WTC11 (cell line): Measurements from ENCODE around the gene MAP4. TPM values are rescaled to one million over a fixed set of nuclear protein-coding genes. Genes with fewer than 3 reads are reported as not detected.

Experiments
- ATAC-seq: fragments of 200-7000 bp; cut with Tn5 transposase; 2 replicates; pipeline ENCODE4 v1.10.0; 2021; ENCODE audit warnings: mild to moderate bottlenecking, moderate library complexity
- CTCF ChIA-PET: fragments of 300-600 bp; sonication (Branson Sonifier 250); formaldehyde crosslinking; loops from one replicate; lab custom pipeline; 2021; ENCODE audit warnings: antibody characterized with exemption; lab: Charles Lee
- POLR2A ChIA-PET: fragments of 350-600 bp; sonication (Branson Sonifier 250); formaldehyde crosslinking; loops from one replicate; lab custom pipeline; 2021; ENCODE audit warnings: antibody characterized with exemption; lab: Charles Lee
- DNase-seq: peaks from one replicate; pipeline ENCODE4 v3.0.0; 2021; ENCODE audit warnings: low spot score
- H3K27ac Mint-ChIP-seq: 2 replicates; pipeline ENCODE4 v1.8.0; 2021; ENCODE audit warnings: mixed read lengths
- H3K27me3 Mint-ChIP-seq: 2 replicates; pipeline ENCODE4 v1.8.0; 2021; ENCODE audit warnings: low read depth, mild to moderate bottlenecking, moderate library complexity, mixed read lengths
- H3K36me3 Mint-ChIP-seq: 2 replicates; pipeline ENCODE4 v1.8.0; 2021; ENCODE audit warnings: mixed read lengths
- H3K4me1 Mint-ChIP-seq: 2 replicates; pipeline ENCODE4 v1.8.0; 2022; ENCODE audit warnings: mixed read lengths
- H3K4me3 Mint-ChIP-seq: 2 replicates; pipeline ENCODE4 v1.8.0; 2021; ENCODE audit warnings: mild to moderate bottlenecking, moderate library complexity, mixed read lengths
- H3K9me3 Mint-ChIP-seq: 2 replicates; pipeline ENCODE4 v1.8.0; 2021; ENCODE audit warnings: mixed read lengths
- AFF4 ChIP-seq: sonication (generic); formaldehyde crosslinking; IDR thresholded peaks from 2 replicates; pipeline ENCODE4 v1.8.1; 2023; ENCODE audit warnings: mild to moderate bottlenecking, missing genetic modification reagents, borderline replicate concordance
- CTCF ChIP-seq: fragments of 200-600 bp; IDR thresholded peaks from 2 replicates; pipeline ENCODE4 v1.8.0; 2022; ENCODE audit warnings: antibody characterized with exemption
- E2F5 ChIP-seq: sonication (generic); formaldehyde crosslinking; IDR thresholded peaks from 2 replicates; pipeline ENCODE4 v1.8.1; 2022; ENCODE audit warnings: mild to moderate bottlenecking, moderate library complexity, missing genetic modification reagents
- ELF4 ChIP-seq: sonication (generic); formaldehyde crosslinking; IDR thresholded peaks from 2 replicates; pipeline ENCODE4 v1.8.1; 2022; ENCODE audit warnings: low read depth, mild to moderate bottlenecking, moderate library complexity, missing genetic modification reagents
- NR2C2 ChIP-seq: sonication (generic); formaldehyde crosslinking; IDR thresholded peaks from 2 replicates; pipeline ENCODE4 v1.8.0; 2022; ENCODE audit warnings: mild to moderate bottlenecking, missing genetic modification reagents
- ZNF232 ChIP-seq: sonication (generic); formaldehyde crosslinking; IDR thresholded peaks from 2 replicates; pipeline ENCODE4 v1.8.0; 2022; ENCODE audit warnings: mild to moderate bottlenecking, missing genetic modification reagents
- ZNF396 ChIP-seq: fragments of 250-450 bp; sonication (Bioruptor Pico); IDR thresholded peaks from 2 replicates; pipeline ENCODE4 v1.8.0; 2021; ENCODE audit warnings: mild to moderate bottlenecking, moderate library complexity, borderline replicate concordance
- ZNF423 ChIP-seq: fragments of 250-450 bp; sonication (Bioruptor Pico); IDR thresholded peaks from 2 replicates; pipeline ENCODE4 v2.1.2; 2022; ENCODE audit warnings: mild to moderate bottlenecking, moderate library complexity
- ZNF425 ChIP-seq: fragments of 250-450 bp; sonication (Bioruptor Pico); conservative IDR thresholded peaks from 2 replicates; pipeline ENCODE4 v1.9.0; 2021; ENCODE audit warnings: mild to moderate bottlenecking
- total RNA-seq: library from RNA; stranded (reverse); gene quantifications from 3 replicates; pipeline ENCODE4 v1.2.3, GENCODE V29; 2021
- TF ChIP-seq, protein P1 (sequence below): fragments of 250-450 bp; sonication (Bioruptor Pico); IDR thresholded peaks from 2 replicates; pipeline ENCODE4 v1.9.0; 2021; ENCODE audit warnings: mild to moderate bottlenecking, borderline replicate concordance
- TF ChIP-seq, protein P2 (sequence below): fragments of 250-450 bp; sonication (Bioruptor Pico); IDR thresholded peaks from 2 replicates; pipeline ENCODE4 v1.9.0; 2021; ENCODE audit warnings: moderate library complexity, mild to moderate bottlenecking, inconsistent platforms, borderline replicate concordance
- TF ChIP-seq, protein P3 (sequence below): sonication (generic); formaldehyde crosslinking; IDR thresholded peaks from 2 replicates; pipeline ENCODE4 v1.8.0; 2022; ENCODE audit warnings: mild to moderate bottlenecking, missing genetic modification reagents
- TF ChIP-seq, protein P4 (sequence below): sonication (generic); formaldehyde crosslinking; conservative IDR thresholded peaks from 2 replicates; pipeline ENCODE4 v1.8.1; 2023; ENCODE audit warnings: mild to moderate bottlenecking, low read depth, missing genetic modification reagents, moderate library complexity

The MAP4 gene
- total RNA-seq, 1 experiment from 2014 or later: 199 TPM

GRCh38 chr3:47847801-47848518 is 168.3 kb downstream of the MAP4 start:
- H3K27ac Mint-ChIP-seq: no peak overlapping the region
- ATAC-seq (no peak), DNase-seq (no peak)
- H3K4me3 Mint-ChIP-seq: no peak overlapping the region
- peaks cover 1% of the 10 kb centered on the region for H3K4me1 Mint-ChIP-seq
- H3K9me3 Mint-ChIP-seq: no peaks in the 10 kb centered on the region
- ChIA-PET POLR2A (no interaction called here), CTCF (interaction anchor here (1.0 to 5.5 kb wide), 3 partner anchors 10 to 304 kb away, joined by 4 to 45 read pairs (median 6); no protein-coding TSS in a partner anchor)
- H3K36me3 Mint-ChIP-seq: peaks cover 61% of the 10 kb centered on the region
- TF ChIP-seq ELF4: no peak
- no peak for TF ChIP-seq CTCF
- TF ChIP-seq, protein P1, sequence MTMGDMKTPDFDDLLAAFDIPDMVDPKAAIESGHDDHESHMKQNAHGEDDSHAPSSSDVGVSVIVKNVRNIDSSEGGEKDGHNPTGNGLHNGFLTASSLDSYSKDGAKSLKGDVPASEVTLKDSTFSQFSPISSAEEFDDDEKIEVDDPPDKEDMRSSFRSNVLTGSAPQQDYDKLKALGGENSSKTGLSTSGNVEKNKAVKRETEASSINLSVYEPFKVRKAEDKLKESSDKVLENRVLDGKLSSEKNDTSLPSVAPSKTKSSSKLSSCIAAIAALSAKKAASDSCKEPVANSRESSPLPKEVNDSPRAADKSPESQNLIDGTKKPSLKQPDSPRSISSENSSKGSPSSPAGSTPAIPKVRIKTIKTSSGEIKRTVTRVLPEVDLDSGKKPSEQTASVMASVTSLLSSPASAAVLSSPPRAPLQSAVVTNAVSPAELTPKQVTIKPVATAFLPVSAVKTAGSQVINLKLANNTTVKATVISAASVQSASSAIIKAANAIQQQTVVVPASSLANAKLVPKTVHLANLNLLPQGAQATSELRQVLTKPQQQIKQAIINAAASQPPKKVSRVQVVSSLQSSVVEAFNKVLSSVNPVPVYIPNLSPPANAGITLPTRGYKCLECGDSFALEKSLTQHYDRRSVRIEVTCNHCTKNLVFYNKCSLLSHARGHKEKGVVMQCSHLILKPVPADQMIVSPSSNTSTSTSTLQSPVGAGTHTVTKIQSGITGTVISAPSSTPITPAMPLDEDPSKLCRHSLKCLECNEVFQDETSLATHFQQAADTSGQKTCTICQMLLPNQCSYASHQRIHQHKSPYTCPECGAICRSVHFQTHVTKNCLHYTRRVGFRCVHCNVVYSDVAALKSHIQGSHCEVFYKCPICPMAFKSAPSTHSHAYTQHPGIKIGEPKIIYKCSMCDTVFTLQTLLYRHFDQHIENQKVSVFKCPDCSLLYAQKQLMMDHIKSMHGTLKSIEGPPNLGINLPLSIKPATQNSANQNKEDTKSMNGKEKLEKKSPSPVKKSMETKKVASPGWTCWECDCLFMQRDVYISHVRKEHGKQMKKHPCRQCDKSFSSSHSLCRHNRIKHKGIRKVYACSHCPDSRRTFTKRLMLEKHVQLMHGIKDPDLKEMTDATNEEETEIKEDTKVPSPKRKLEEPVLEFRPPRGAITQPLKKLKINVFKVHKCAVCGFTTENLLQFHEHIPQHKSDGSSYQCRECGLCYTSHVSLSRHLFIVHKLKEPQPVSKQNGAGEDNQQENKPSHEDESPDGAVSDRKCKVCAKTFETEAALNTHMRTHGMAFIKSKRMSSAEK (CRISPR knock-in tag): no peak
- TF ChIP-seq ZNF425 (CRISPR knock-in tag): no peak
- no peak for TF ChIP-seq ZNF396 (CRISPR knock-in tag)
- TF ChIP-seq, protein P2, sequence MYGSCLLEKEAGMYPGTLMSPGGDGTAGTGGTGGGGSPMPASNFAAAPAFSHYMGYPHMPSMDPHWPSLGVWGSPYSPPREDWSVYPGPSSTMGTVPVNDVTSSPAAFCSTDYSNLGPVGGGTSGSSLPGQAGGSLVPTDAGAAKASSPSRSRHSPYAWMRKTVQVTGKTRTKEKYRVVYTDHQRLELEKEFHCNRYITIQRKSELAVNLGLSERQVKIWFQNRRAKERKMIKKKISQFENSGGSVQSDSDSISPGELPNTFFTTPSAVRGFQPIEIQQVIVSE (CRISPR knock-in tag): no peak
- no peaks in the 10 kb centered on the region for H3K27me3 Mint-ChIP-seq

DNA sequence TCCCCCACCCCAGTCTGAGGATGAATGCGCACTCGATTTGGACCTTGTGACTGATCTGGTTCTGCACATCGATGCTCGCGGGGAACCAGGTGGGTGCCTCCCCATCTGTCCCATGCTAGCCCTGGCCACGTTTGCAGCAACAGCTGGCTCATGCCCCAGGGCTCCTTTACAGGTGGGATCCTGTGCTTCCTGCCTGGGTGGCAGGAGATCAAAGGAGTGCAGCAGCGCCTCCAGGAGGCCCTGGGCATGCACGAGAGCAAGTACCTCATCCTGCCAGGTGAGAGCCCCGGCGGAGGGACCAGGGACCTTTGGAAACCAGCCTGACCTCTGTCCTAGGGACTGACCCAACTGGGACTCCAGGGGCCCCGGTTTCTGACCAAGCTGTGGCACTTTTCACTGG is 169.0 kb downstream of the MAP4 start:
- ChIA-PET CTCF (interaction anchor here (1.0 to 2.2 kb wide), 2 partner anchors 10 to 304 kb away, joined by 4 to 6 read pairs; no protein-coding TSS in a partner anchor), POLR2A (no interaction called here)
- Mint-ChIP-seq H3K4me3 (no peak overlapping the region), H3K27ac (peak overlapping the region; percentile 84; the same call in 1 of the 2 replicates), H3K27me3 (no peaks in the 10 kb centered on the region), H3K4me1 (peaks cover 8% of the 10 kb centered on the region), H3K9me3 (no peaks in the 10 kb centered on the region), H3K36me3 (peaks cover 68% of the 10 kb centered on the region)
- DNase-seq (peak; percentile 50), ATAC-seq (peak; percentile 13)
- no peak for TF ChIP-seq ZNF232 (CRISPR knock-in tag)
- TF ChIP-seq E2F5 (CRISPR knock-in tag): no peak
- no peak for TF ChIP-seq AFF4 (CRISPR knock-in tag)
- TF ChIP-seq, protein P3, sequence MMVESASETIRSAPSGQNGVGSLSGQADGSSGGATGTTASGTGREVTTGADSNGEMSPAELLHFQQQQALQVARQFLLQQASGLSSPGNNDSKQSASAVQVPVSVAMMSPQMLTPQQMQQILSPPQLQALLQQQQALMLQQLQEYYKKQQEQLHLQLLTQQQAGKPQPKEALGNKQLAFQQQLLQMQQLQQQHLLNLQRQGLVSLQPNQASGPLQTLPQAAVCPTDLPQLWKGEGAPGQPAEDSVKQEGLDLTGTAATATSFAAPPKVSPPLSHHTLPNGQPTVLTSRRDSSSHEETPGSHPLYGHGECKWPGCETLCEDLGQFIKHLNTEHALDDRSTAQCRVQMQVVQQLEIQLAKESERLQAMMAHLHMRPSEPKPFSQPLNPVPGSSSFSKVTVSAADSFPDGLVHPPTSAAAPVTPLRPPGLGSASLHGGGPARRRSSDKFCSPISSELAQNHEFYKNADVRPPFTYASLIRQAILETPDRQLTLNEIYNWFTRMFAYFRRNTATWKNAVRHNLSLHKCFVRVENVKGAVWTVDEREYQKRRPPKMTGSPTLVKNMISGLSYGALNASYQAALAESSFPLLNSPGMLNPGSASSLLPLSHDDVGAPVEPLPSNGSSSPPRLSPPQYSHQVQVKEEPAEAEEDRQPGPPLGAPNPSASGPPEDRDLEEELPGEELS: no peak
- TF ChIP-seq, protein P4, sequence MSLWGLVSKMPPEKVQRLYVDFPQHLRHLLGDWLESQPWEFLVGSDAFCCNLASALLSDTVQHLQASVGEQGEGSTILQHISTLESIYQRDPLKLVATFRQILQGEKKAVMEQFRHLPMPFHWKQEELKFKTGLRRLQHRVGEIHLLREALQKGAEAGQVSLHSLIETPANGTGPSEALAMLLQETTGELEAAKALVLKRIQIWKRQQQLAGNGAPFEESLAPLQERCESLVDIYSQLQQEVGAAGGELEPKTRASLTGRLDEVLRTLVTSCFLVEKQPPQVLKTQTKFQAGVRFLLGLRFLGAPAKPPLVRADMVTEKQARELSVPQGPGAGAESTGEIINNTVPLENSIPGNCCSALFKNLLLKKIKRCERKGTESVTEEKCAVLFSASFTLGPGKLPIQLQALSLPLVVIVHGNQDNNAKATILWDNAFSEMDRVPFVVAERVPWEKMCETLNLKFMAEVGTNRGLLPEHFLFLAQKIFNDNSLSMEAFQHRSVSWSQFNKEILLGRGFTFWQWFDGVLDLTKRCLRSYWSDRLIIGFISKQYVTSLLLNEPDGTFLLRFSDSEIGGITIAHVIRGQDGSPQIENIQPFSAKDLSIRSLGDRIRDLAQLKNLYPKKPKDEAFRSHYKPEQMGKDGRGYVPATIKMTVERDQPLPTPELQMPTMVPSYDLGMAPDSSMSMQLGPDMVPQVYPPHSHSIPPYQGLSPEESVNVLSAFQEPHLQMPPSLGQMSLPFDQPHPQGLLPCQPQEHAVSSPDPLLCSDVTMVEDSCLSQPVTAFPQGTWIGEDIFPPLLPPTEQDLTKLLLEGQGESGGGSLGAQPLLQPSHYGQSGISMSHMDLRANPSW (CRISPR knock-in tag): no peak
- TF ChIP-seq ZNF423 (CRISPR knock-in tag): no peak
- TF ChIP-seq NR2C2 (CRISPR knock-in tag): no peak
